Stromal cell of bone marrow (primary cell): ENCODE data around the gene GHR.
A peak's percentile ranks its signal among the peaks of the same experiment; 100 is the strongest.

Experiments used
- DNase-seq: peaks from one replicate; pipeline ENCODE4 v3.0.0-alpha.2; 2012; ENCODE audit warnings: low read depth

GHR gene

DNA sequence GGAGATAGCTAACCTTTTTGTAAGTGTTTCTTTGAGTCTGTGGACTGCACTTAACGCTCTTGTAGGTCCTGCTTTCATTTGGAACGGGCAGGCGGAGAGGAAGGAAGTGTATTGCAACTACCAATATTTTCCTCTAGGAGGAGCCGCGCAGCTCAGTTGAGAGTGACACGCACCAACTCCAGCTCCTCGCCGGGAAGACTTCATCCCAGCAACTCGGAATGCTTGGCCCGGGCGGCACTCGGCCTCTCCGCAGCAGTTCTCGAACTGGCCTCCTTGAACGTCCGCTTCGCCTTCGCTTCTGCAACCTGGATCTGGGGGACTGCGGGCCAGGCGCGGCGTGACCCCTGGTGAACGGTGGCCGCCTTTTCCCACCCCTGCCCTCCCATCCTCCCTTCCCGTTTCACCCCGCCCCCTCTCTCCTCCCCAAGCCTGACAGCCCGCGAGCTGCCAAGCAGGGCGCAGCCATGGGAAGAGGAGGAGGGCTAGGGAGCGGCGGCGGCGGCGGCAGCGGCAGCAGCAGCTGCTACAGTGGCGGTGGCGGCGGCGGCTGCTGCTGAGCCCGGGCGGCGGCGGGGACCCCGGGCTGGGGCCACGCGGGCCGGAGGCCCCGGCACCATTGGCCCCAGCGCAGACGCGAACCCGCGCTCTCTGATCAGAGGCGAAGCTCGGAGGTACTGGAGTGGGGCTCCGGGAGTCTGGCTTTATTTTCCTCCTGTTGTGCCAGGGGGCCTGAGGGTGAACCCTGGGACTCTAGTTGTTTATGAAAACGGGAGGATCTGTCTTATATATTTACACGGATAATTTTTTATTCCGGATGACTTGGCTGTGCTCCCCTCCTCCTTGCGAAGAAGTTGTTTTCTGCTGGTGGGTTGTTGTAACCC is at the start of gene GHR:
GHR (plus strand) TSS at position 155 of the 881 bp plus-strand sequence. CDS start 142,436 bp downstream, outside the sequence.
- peak; percentile 88 for DNase-seq

DNA sequence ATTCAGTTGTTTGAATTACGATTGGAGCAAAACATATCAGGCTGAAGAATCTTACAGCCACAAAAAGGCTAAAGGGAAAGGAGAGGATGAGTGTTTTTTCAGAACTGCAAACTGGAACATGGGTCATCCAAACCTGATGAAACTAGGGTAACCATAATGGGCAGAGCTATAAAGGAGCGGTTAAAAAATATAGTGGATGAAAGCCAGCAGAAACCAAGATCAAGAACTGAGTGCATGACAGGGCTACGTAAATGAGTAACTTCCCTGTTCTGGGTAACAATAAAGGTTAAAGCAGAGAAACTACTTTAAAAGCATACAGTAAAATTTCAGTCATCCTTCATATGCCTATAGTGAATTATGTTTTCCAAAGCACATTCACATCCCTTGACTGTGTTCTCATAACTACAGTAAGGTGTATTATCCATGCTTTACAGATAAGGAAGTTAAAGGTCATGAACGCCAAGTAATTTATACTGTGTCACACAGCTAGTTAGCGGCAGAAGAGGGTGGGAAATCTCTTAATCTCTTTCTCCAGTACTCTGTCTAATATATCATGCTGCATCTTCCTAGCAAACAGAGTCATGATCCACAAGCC is 48.5 kb upstream of the GHR start:
- no peak for DNase-seq

DNA sequence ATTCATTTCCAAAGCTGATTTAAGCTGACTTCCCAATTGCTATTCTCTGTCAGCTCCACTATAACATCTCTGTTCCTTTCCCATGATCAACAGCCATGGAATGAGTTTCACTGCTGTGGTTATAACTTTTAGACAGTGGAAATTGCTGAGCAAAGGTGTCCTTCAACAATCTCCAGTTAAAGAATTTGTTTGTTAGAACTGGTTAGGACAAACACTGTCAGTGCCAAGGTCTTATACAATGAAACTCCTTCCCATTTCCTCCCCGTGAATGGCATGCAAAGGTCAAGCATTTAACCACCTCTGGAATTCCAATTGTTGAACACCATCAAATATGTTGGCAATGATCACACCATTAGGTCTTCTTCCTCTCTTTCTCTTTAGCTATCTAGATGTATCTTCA is 45.7 kb upstream of the GHR start:
- DNase-seq = no peak

DNA sequence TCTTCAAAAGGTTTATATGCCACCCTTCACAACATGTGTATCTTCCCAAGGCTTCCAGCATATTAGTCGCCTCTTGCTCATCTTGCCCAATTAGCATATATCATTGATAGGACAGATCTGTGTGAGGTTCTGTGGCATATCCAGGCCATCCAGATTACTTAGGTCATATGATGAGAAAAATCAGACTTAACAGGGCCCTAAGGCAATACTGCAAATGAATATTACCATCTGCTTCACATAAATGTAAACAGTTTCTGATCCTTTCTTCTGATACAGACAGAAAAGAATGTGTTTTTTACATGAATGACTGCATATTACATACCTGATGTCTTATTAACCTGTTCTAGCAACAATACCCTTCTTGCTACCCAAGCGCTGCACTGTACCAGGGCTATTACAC is 41.3 kb upstream of the GHR start:
- DNase-seq = no peak

DNA sequence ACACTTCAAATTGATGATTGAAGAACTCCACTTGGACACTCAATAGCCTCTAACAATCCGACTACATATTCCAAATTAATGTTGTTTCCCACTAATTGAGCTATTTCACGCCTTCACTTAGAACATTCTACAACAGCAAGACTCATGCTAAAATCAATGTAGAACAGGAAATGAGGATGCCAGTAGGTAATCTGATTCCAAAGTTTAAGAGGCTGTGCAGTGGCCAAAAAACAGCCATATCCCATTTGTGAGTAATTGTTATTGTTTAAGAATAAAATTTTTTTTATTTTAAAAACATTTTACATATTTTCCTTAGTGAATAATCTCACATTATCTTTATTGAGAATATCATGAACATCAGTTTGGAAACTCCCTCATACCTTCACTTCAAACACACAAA is 35.7 kb upstream of the GHR start:
- peak; percentile 9 for DNase-seq

DNA sequence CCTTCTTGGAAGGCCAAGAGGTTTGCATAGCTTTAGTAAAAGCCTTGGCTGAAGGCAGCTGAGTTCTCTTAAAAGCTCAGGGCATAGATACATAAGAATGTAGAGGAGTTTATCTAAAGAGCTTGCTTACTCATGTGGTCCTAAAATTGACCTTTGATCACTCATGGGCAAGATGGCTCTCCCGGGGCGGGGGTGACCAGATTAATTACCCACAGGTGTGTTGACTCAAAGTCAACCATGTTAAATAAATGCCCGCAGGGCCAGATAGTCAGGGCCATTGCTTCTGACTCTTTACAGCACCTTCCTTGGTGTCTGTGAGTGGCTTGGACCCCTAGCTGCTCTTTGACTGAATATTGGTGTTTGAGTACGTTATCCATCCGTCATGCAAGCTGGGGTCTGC is 33.1 kb upstream of the GHR start:
- no peak for DNase-seq

DNA sequence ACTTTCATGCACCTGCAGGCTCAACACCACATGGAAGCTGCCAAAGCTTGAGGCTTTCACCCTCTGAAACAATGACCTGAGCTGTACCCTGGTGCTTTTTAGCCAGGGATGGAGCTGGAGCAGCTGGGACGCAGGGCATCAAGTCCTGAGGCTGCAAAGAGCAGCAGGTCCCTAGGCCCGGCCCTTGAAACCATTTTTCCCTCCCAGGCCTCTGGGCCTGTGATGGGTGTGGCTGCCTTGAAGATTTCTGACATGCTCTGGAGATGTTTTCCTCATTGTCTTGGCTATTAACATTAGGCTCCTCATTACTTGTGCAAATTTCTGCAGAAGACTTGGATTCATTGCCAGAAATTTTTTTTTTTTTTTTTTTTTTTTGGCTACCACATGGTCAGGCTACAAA is 30.3 kb upstream of the GHR start:
- DNase-seq = no peak

DNA sequence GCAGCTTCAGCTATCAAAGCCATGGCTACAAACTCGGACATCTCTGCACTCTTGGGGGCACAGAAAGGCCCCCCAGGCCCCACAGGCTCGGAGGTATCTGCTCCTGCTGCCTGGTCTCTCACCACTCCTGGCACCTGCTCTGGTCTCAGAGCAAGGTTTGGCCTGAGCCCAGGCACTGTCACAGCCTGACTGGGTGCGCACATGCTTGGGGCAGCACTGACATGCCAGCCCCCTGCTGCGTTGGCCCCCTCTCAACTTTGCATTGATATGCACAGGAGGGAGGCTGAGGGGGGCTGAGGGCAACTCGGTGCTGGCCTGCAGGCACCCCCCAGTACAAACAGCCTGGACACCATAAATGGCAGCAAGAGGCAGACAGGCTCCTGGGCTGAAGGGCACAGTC is 27.1 kb upstream of the GHR start:
- DNase-seq = no peak

DNA sequence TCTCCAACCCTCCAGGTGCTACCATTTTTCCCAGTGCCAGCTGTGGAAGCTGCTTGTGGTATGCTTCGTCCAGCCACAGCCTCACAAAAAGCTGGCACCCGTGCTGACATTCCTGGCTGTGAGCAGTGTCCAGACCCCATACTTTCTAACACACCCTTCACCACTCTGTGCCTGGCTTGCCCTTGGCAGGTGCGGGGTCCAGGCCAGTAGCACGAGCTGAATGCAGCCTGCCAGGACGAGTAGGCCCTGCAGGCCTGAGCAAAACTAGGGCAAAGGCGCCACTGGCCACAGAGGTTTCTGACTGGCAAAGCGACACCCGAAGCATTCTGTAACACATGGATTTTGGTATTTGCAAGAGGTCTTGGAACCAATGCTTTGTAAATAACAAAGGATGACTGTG is 26.0 kb upstream of the GHR start:
- no peak for DNase-seq

DNA sequence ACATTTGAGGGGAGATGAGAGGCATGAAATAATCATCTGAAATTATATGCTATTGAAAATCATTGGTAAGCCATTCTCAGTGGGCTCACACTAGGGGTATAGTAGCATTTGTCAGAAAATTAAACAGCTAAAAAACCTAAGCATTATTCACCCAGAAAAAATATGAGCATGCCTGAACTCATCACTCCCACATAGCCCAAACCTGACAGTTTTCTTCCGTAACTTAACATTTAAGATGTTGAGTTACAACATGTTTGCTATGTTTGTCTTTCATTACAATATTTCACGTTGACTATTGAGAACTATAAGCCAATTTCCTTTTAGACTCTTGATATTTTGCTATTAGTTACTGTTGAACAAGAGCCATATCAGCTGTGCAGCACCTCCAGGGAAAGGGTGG is 23.5 kb upstream of the GHR start:
- DNase-seq = no peak

DNA sequence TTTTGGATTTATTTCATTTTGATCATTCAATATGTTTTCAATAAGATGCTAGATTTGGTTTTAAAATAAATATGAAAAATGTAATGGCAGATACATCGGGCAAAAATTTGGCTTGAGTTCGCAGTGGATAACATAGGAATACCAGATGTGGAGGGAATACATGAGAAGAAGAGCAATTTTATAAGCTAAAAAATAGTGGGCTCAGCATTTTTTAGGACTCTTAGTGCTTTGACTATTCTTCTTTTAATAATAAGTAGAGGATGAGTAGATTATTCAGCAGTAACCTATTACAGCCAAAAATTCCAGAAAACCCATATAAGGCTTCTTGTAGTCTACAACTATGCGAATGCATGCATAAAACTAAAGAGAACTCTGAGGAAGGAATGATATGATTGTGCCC is 22.8 kb upstream of the GHR start:
- DNase-seq = no peak

DNA sequence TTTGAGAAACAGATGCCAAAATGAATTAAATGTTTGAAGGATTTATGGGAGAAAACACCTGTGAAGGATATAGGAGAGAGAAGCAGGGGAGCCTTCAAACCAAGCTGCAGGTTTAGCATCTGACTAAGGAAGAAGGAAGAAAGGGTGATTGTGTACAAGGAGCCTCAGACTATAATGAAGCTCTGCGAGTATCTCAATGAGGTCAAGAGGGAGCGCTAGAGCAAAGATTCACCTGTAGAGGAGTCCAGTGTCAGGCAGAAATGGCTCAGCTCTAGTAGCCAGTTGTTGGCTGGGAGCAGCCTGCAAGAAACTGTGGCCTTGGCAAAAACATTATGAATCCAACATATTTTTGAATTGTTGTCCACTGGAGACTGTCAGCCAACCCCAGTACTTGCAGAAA is 20.0 kb upstream of the GHR start:
- DNase-seq = no peak

DNA sequence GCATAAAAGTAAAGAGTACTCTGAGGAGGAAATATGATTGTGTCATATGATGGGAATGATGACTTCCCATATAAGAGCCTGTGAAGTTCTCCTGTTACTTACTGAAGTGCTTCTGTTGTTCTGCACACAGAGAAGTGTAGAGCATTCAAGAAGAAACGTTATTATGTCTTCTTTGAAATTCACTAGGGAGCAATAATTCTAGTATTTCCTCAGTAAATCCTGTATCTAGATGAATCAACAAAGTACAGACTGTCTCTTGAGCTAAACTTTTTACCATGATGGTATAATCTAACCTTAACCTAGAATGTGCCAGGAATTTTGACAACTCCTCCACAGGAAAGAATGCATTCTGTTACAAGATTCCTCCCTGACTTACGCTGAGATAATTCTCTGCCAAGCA is 18.9 kb upstream of the GHR start:
- DNase-seq = no peak

DNA sequence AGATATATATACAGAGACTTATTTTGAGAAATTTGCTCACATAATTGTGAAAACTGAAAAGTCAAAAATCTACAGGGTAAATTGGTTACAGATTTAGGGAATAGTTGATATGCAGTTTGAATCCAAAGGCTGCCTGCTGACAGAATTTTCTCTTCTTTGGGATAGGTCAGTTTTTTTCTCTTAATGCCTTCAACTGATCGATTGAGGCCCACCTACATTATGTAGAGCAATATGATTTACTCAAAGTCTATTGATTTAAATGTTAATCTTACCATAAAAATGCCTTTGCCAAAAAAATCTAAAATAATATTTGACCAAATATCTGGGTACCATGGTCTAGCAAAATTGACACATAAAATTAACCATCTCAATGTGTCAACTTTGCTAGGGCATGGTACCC is 3.9 kb upstream of the GHR start:
- DNase-seq = no peak

DNA sequence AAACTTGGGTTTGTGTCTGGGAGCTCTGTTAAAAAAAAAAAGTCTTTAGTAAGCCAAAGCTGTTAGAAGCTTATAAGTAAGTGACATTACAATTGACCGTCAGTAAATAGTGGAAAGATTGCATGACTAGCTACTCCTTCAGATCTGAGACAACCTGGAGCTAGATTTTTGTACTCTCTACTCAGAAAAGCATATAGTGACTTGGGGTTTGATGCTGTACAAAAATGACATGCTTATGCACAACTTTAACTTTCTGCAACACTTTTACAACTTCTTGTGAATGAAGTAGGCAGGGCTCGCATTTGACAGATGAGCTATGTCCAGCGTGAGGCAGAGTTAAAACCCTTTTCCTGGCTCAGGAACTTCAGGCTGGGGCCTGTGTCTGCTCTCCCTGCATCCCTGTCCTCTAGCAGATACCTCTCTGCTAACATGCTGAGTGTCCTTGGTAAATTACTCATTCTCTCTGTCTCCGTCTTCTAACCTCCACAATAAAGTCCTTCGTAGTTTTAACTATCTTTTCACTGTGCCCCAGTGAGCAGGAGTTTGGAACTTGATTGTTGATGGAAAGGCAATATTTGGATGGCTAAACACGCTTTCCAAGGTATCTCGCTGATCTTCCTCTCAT is 471 bp upstream of the GHR start:
- no peak for DNase-seq

DNA sequence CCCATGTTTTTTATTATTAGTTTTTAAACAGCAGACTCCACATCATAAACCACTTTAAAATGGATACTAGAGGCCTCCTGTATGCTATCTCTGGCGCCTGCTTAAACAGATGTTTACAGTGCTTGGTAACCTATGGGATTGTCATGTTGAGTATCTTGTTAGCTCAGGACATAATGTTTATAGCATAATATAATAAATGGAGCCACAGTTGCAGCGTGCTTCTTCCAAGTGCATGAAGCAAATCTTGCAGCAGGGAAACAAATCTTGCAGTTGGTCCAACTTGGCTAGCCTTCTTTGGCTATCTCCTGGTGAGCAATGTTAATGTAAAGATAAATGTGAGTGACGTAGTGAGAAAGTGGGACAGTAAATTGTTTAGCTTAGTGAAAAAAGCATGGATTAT is 2.8 kb downstream of the GHR start:
- no peak for DNase-seq

DNA sequence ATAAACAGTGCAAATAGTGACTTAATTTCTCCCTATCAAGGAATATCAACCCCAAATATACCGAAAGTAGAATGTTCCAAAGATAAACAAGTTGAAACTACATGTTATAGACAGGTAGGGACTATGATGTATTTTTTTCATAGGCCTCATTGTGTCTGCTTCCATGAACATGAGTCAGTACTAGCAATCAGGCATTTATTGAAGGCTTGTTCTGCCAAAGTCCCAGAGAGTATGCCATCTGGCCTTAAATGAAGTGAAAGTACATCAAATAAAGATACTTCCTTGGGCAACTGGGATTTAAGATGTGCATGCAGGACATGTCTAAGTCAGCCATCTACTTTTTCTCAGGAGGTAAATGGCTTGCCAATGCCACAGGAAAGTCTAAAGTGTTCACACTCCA is 6.5 kb downstream of the GHR start:
- no peak for DNase-seq

DNA sequence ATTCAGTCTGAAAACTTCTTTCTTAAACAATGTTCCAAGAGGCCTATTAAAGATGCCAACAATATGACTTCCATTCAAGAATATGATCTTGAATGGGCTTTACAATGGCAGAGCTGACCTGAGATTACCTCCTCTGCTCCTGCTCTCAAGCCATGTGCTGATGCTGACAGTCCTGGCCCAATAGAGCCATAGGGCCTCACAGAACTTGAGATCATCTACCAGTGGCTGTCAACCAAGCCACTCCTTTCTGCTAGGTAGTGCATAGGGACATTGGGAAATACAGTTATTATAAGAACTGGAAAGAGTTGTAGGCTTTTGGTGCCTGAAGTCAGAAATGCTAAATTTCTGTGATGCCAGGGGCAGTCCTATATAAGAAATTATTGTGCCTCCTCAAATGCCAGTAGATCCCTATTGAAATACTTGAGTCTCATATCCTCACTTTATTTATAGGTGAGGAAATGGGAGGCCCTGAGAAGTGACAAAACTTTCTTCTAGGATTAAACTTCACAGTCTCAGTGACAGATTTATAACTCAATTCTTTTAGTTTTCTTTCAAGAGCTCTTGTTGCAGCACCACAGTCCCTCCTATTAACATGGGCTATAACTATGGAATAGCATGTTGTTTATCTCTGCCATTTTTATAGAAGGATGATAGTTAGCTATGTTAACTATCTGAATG is 10.9 kb downstream of the GHR start:
- DNase-seq = no peak

DNA sequence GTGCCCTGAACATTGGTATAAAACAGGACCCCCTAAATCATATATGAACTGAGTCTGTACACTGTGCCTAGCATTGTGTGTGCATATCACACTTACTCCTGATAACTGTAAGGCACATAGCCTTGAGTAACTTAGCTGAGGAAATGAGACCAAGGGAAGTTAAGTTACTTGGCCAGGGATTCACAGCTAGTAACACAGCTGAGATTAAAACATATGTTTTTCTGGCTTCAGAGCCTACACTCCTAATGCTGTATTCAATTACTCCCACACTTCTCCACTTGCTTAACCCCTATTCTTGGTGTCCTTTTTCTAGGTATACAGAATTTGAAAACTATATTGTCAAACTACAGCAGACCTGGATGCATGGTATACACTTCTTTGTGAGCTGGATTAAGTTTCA is 12.8 kb downstream of the GHR start:
- no peak for DNase-seq

DNA sequence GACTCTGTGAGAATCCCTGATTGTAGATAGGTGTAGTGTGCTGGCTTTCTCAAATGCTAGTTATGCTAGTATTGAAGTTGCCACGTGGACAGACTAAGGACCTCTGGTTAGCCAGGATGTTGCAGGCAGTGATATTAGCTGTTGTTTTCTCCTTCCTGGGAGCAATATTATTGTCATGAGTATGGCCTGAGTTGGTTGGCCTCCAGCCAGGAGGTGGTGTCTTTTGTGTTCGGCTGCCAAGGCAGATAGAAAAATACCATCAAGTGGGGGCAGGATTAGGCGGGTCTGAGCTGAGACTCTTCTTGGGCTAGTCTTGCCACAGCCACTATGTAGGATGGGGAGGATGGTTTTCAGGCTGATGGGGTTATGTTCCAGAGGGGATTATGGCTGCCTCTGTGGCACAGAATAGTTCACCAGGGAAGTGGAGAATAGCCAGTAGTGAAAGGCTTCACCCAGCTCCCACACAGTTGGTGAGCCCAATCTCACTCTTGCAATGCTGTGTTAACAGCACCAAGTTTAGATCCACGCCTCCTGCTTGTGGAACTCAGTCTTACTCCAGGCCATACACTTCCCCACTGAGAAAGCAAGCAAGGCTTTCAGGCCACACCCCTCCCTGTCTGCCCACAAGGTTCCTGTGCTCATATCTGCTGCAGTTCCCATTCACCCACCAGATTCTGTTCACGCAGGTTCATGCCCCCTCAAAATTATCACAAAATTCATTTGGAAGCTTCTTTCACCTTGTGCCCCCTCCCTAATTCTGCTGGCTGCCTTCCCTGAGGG is 31.2 kb downstream of the GHR start:
- no peak for DNase-seq

DNA sequence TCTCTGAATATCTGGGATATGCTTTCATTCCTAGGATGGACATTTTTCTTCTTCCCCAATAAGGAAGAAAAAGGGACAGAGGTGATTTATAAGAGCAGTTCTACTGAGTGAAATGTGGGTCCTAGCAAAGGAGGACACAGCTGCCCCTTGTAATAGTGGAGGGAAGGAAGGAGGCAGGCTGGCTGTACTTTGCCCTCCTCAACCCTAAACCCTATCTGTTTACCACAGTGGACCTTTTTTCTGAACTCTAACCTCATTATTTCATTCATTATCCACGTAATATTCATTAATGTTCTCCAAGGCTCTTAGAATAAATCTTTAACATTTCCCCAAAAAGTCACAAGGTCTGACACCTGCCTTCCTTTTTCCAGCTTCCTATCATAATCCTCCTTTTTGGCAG is 37.8 kb downstream of the GHR start:
- DNase-seq = no peak

DNA sequence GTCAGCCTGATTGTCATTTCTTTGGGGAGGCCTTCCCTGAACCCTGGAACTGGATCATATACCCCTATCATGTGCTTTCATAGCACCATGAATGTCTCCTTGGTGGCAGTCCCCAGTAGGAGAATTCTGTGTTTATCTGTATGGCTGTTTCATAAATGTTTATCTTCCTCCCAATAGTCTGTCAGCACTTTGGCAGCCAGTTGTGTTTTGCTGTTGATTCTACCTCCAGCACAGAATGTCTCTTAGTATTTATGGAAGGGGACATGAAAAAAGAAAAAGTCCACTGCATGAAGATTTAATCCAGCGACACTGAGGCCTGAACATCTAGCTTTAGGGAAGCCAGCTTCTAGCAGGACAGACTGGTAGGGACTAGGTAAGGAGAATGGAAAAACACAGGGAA is 38.3 kb downstream of the GHR start:
- no peak for DNase-seq
